GM23338 (cell line): ENCODE results near the gene ZBTB7A.

ENCODE experiments used
- CTCF ChIP-seq, 2 experiments: fragments of 200-600 bp in 1 of 2; sonication (generic) in 1 of 2; conservative IDR thresholded peaks; 2 replicates each; pipeline versions ENCODE4 v1.5.1 to v1.6.1; 2016 to 2017; ENCODE audit warnings: antibody characterized with exemption in 2 of 2, low read depth in 2 of 2, mild to moderate bottlenecking in 2 of 2, moderate library complexity in 1 of 2
- EZH2 ChIP-seq: fragments of 200-600 bp; sonication (generic); IDR thresholded peaks from one replicate; pipeline ENCODE4 v1.8.0; 2017; ENCODE audit warnings: antibody characterized with exemption, mild to moderate bottlenecking, low read depth; ENCODE audit not compliant: unreplicated experiment
- EZH2phosphoT487 ChIP-seq: fragments of 200-600 bp; sonication (generic); IDR thresholded peaks from one replicate; pipeline ENCODE4 v1.8.1; 2018; ENCODE audit warnings: antibody characterized with exemption; ENCODE audit not compliant: unreplicated experiment
- POLR2AphosphoS5 ChIP-seq: IDR thresholded peaks from 2 replicates; pipeline ENCODE4 v1.6.1; 2016; ENCODE audit warnings: antibody characterized with exemption, low read depth
- STAT1 ChIP-seq: IDR thresholded peaks from one replicate; pipeline ENCODE4 v1.6.1; 2016; ENCODE audit warnings: antibody characterized with exemption; ENCODE audit not compliant: unreplicated experiment
- ZNF114 ChIP-seq: fragments of 250-450 bp; sonication (Bioruptor Pico); IDR thresholded peaks from 2 replicates; pipeline ENCODE4 v1.5.0; 2020; ENCODE audit warnings: mild to moderate bottlenecking, moderate library complexity
- TF ChIP-seq, protein P1 (sequence below): IDR thresholded peaks from one replicate; pipeline ENCODE4 v1.6.1; 2018; ENCODE audit warnings: antibody characterized with exemption; ENCODE audit not compliant: unreplicated experiment

GRCh38 chr19:4059891-4060620, 6.6 kb downstream of the ZBTB7A start:
- no peak for TF ChIP-seq CTCF (conservative IDR thresholded peaks at IDR 0.05; ENCODE audit: low read depth in 2 of 2)
- no peak; the same call in 1 of the 2 replicates for TF ChIP-seq POLR2AphosphoS5
- no peak for TF ChIP-seq ZNF114 (CRISPR knock-in tag)
- TF ChIP-seq, protein P1, sequence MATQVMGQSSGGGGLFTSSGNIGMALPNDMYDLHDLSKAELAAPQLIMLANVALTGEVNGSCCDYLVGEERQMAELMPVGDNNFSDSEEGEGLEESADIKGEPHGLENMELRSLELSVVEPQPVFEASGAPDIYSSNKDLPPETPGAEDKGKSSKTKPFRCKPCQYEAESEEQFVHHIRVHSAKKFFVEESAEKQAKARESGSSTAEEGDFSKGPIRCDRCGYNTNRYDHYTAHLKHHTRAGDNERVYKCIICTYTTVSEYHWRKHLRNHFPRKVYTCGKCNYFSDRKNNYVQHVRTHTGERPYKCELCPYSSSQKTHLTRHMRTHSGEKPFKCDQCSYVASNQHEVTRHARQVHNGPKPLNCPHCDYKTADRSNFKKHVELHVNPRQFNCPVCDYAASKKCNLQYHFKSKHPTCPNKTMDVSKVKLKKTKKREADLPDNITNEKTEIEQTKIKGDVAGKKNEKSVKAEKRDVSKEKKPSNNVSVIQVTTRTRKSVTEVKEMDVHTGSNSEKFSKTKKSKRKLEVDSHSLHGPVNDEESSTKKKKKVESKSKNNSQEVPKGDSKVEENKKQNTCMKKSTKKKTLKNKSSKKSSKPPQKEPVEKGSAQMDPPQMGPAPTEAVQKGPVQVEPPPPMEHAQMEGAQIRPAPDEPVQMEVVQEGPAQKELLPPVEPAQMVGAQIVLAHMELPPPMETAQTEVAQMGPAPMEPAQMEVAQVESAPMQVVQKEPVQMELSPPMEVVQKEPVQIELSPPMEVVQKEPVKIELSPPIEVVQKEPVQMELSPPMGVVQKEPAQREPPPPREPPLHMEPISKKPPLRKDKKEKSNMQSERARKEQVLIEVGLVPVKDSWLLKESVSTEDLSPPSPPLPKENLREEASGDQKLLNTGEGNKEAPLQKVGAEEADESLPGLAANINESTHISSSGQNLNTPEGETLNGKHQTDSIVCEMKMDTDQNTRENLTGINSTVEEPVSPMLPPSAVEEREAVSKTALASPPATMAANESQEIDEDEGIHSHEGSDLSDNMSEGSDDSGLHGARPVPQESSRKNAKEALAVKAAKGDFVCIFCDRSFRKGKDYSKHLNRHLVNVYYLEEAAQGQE, result no peak
- no peak for TF ChIP-seq EZH2phosphoT487
- TF ChIP-seq STAT1, result no peak
- no peak for TF ChIP-seq EZH2
